Hematopoietic multipotent progenitor cell (in vitro differentiated cells): ENCODE data around the gene P2RX2. TPM values are rescaled to one million over a fixed set of nuclear protein-coding genes. Genes with fewer than 3 reads are reported as not detected.
"Not testable (repeated sequence)": the region's sequence is repeated elsewhere in the genome, so short reads cannot be mapped to it uniquely, and the experiment has no call there.

Experiments used
- DNase-seq, 3 donors: peaks; one replicate each; pipeline ENCODE4 v3.0.0-alpha.2; 2011 to 2015; ENCODE audit warnings: low read depth in 2 of 3, low spot score in 2 of 3
- total RNA-seq: library from RNA; depleted of rRNA; stranded (reverse); fragments of >200 nt; gene quantifications from one replicate; pipeline ENCODE4 v1.2.3, GENCODE V29; 2012

The P2RX2 gene
- total RNA-seq, 1 donor: not detected

DNA sequence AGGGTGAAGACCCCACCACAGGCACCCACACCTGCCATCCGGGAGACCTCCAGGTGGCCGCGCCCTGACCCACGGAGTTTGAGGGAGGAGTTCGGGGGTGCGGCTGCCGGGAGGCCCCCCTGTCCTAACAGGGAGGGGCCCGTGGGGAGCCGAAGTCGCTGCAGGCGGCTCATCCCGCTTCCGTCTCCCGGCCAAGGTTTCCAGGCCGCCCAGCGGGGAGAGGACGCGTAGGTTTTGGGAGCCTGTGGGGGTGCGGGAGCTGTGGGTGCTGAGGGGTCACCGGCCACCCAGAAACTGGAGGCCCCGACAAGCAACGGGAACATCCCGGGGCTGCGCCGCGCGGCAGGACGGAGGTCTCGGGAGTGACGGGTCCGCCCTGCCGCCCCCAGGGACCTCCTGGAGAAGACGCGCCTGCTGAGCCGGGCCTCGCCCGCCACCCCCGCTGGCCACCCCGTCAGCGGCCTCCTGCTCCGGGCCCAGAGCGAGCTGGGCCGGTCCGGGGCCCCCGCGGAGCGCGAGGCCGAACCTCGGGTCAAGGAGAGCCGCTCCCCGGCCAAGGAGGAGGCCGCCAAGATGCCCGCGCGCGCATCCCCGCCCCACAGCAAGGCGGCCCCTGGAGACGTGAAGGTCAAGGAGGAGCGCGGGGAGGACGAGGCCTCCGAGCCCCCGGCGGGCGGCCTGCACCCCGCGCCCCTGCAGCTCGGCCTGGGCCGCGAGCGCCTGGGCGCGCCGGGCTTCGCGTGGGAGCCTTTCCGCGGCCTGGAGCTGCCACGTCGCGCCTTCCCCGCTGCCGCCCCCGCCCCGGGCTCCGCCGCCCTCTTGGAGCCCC lies 35.8 kb upstream of the P2RX2 start:
- no peak for DNase-seq

DNA sequence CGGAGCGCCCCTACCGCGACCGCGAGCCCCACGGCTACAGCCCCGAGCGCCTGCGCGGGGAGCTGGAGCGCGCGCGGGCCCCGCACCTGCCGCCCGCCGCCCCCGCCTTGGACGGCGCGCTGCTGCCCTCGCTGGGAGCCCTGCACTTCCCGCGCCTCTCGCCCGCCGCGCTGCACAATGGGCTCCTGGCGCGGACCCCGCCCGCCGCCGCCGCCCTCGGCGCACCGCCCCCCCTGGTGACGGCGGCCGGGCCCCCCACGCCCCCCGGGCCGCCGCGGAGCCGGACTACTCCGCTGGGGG lies 35.2 kb upstream of the P2RX2 start:
- no peak for DNase-seq

DNA sequence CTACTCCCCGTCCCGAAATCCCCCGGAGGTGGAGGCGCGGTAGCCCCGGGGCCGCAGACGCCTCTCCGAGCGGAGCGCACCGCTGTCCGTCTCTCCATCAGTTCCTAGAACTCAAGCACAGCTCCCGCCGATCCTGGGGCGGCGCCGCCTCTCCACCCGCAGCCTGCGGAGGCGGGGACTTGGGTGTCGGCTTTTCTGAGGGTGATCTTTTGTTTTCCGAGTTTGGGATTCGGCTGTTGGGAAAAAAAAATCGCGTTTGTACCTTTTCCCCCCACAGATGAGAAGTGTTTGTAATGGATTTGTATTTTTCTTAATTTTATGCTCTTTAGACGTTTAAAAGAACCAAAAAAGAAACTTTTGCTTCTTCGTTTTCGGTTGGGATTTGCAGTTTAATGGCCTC lies 34.8 kb upstream of the P2RX2 start:
- DNase-seq: no peak

DNA sequence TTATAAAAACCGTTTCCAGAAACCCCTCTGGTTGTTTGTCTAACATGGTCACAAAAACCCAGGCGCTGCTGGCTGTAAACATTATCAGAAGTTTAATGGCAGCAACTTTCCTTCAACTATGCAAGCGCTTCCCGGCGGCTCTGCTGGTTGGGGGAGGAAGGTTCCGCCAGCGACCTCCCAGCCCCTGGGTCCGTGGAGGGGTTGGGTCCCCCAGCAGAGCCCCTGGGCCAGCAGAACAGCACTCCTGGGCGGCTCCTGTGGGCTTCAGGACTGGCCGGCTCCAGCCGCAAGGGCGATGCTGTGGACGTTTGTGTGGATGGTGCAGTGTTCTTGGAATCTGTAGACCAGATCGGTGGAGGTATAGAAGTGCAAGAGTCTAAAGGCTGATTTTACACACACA lies 34.1 kb upstream of the P2RX2 start:
- no peak for DNase-seq

DNA sequence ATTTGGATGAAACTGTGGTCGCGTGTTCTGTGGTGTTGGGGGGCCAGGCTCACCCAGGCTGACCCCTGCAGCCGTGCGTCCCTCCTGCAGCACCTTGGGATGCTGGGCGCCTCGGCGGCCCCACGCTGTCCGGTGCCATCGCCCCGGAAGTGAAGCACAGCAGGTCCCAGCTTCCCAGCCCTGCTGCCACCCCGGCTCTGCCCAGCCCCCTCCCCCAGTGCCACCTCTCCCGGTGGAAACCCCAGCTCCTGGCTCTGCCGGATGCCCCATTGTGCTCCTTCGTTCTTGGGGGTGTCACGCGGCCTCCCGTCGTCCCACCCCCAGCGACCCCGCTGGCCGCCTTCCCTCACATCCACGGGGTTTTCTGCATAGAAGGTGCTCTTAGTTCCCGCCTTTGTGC lies 33.4 kb upstream of the P2RX2 start:
- DNase-seq: no peak

DNA sequence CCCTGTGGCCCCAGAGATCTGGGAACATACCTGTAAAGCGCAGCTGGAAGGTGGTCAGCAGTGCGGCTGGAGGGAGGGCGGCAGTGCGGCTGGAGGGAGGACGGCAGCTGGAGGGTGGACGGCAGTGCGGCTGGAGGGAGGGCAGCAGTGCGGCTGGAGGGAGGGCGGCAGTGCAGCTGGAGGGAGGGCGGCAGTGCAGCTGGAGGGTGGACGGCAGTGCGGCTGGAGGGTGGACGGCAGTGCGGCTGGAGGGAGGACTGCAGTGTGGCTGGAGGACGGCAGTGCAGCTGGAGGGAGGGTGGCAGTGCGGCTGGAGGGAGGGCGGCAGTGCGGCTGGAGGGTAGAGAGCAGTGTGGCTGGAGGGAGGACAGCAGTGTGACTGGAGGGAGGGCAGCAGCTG lies 31.6 kb upstream of the P2RX2 start:
- no peak for DNase-seq

DNA sequence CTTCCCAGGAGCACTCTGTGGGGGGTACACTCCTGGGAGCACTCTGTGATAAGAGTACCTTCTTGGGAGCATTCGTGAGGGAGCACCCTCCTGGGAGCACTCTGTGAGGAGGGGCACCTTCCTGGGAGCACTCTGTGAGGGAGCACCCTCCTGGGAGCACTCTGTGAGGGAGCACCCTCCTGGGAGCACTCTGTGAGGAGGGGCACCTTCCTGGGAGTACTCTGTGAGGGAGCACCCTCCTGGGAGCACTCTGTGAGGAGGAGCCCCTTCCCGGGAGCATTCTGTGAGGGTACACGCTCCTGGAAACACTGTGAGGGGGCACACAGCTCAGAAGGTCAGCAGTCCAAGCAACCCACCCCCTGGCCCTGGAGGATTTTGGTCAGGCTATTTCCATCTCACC lies 30.8 kb upstream of the P2RX2 start:
- DNase-seq: no peak

DNA sequence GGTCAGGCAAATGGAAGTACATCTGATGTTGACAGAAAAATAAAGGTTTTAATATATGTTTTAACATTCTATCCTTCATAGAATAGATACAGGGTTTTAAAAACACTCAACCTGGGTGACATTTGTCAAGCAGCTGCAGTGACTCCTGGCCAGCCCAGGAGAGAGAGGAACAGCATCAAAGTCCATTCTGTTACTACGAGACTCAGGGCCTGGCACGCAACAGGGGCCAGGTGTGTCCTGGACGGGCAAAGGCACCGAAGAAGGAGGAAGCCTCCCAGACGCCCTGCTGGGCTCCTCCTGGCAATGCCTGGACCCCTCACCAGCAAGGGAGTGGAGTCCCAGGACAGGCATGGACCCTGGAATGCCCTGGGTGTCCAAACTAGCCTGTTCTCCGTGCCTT lies 30.3 kb upstream of the P2RX2 start:
- DNase-seq: no peak

DNA sequence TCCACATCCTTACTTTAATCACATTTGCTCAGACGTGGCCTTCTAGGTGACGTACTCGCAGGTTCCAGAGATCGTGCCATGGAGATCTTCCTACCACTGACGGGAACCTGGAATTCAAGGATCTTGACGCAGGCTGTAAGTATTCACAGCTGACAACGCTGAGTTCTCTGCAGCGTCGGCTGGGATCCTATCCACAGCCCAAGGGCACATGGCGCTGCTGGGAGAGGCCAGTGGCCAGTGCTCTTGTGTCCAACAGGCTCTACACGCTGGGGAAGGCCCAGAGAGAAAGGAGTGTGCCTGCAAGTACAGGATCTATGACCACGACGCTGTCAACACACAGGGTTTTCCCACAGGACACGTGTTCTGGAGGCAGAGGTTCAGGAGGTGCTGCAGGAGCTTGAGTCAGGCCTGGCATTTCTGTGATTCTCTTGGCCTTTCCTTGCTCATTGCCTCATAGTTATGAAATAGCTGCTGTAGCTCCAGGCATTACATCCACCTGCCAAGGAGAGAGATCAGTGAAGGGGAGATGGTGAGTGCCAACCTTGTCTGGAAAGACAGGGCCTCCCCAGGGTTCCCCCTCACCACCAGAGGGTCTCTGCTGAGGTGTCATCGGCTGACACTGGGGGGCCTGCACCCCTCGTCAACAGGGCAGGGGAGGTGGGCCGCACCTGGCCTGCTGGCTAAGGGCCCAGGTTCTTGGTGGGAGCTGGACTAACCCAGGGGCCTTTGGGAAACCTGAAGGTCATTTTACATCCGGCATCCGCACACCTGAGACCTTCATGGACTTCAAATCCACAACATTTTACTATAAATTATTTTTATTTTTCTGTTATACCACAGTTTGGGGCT lies 29.5 kb upstream of the P2RX2 start:
- DNase-seq: no peak

DNA sequence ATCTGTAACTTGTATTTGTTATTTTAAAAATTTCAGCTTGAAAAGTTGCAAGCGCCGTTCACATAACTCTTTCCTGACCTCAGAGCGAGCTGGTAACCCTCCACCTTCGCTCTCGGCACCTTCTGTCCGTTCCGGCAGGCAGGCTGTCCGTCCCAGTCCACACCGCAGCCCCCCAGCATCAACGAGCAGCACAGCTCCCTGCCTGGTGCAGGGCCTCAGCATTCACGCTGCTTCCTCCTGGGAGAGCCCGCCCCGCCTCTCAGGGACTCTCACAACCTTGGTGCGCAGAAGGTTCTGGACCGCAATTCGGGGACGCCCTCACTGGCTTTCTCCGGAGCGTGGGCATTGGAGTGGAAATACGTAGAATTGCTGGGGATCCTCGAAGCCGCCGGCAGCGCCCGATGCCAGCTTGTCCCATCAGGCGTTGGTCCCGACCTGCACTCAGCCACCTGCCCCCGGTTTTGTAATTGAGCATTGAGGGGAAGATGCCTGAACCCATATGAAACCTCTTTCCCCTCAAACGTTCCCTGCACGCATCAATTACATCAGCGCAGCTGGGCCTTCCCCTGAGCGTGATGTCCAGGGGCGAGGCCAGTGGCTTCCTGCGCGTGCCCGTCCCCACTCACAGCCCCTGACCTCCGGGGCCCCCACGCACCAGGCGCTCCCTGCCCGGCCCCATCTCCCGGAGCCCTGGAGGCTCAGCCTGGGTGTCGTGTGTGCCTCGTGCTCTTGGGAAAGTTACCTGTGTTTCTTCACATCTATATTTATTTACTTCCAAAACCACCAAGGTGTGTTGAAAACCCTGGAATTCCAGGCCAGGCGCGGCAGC lies 27.3 kb upstream of the P2RX2 start:
- no peak for DNase-seq

DNA sequence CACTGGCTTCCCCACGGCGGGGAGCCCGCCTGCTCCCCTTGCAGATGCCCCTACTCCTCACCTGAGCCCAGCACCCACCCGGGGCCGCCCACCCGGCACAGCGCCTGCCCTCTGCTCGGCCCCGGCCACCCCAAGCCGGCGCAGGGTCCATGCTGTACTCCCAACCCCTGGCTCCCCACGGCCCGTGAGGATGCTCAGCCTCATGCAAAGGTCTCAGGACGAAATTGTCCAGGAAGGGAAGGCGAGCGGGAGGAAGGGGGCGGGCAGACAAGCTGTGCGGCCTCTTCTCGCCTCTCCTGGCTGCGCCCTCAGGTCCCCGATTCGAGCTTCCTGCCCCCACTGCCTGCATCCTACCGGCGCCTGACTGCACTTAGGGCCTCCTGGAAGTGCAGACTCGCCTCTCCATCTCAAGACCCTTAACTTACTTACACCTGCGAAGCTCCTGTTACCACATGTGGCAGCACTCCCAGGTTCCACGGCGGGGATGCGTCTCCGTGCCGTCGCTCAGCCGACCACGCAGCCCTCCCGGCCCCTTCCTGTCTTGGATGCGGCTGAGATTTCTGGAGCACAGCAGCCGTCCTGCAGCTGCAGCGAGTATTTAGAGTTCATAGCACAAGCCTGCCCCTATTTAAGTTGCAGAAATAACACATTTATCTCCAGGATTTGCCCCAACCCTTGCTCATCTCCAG lies 26.1 kb upstream of the P2RX2 start:
- DNase-seq: no peak

DNA sequence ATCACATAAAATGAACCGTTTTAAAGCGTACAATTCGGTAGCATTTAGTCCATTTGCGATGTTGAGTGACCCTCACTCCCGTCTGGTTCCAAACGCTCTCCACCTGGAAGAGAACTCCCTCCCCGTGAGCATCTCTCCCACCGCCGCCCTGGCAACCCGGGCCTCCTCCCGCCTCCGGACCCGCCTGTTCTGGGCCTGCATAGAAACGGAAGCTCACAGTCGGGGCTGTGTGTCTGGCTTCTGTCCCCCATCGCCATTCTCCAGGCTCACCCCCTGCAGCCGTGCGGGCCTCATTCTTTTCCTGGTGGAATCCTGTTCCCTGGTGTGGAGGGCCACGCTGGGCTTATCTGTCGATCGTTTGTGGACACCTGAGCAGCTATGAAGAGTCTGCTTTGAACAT lies 25.5 kb upstream of the P2RX2 start:
- DNase-seq: no peak

DNA sequence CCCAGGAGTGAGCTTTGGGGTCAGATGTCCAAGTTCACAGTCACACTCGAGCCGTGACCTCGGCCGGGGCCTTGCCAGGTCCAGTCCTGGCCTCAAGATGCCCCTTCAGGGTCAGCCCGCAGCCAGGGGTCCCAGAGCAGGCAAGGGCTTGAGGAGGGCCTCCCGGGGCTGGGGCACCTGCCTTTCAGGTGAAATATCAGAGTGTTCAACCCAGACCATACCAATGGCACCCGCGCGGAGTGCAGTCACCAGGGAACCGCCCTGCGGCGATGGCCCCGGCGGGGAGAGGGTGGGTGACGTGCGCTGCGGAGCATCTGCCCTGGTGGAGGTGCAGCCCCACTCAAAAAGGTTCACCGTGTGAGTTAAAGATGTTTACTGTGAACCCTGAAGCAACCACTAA lies 25.1 kb upstream of the P2RX2 start:
- DNase-seq: no peak

DNA sequence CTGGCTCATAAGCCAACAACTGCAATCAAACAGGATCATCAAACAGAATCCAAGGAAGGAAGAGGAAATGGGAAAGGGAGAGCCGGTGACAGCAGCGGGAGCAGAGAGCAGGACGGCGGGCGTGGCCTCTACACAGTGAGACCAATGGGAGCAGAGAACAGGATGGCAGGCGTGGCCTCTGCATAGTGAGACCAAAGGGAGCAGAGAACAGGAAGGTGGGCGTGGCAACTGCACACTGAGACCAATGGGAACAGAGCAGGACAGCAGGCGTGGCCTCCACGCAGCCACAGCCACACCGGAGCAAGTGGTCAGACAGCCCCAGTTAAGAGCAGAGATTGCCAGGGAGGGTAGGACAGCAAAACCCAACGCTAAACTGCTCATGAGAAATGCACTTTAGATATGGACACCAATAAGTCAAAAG lies 24.6 kb upstream of the P2RX2 start:
- peak in 2 of 3 donors; percentile 76 to 78 for DNase-seq

DNA sequence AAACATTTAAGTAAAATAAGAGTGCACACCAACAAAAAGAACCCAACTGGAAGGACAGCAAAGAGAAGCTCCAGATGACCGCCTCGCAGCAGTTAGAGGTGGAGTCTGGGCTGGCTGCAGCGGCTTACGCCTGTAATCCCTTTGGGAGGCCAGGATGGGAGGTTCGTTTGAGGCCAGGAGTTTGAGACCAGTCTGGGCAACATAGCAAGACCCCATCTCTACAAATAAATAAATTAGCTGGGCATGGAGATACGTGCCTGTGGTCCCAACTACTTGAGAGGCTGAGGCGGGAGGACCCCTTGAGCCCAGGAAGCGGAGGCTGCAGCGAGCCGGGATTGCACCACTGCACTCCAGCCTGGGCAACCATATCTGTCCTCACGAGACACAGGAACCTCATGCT lies 23.4 kb upstream of the P2RX2 start:
- no peak for DNase-seq

DNA sequence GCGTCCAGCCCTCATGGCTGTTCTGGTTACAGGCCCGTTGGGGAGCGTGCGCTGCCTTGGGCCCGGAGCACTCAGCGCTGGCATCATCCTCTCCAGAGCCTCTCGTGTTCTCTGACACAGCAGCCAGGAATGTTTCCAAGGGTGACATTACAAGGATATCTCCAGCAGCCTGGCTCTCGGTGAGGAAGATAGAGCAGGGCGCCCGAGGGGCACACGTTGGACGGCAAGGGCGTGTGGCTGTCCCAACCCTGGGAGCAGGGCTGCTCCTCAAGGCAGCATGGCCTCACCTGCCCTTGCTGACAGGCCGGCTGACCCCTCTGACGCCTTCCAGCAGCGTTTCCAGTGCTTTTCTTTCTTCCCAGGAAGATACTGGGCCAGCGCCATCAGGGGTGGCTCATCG lies 22.6 kb upstream of the P2RX2 start:
- DNase-seq: no peak

DNA sequence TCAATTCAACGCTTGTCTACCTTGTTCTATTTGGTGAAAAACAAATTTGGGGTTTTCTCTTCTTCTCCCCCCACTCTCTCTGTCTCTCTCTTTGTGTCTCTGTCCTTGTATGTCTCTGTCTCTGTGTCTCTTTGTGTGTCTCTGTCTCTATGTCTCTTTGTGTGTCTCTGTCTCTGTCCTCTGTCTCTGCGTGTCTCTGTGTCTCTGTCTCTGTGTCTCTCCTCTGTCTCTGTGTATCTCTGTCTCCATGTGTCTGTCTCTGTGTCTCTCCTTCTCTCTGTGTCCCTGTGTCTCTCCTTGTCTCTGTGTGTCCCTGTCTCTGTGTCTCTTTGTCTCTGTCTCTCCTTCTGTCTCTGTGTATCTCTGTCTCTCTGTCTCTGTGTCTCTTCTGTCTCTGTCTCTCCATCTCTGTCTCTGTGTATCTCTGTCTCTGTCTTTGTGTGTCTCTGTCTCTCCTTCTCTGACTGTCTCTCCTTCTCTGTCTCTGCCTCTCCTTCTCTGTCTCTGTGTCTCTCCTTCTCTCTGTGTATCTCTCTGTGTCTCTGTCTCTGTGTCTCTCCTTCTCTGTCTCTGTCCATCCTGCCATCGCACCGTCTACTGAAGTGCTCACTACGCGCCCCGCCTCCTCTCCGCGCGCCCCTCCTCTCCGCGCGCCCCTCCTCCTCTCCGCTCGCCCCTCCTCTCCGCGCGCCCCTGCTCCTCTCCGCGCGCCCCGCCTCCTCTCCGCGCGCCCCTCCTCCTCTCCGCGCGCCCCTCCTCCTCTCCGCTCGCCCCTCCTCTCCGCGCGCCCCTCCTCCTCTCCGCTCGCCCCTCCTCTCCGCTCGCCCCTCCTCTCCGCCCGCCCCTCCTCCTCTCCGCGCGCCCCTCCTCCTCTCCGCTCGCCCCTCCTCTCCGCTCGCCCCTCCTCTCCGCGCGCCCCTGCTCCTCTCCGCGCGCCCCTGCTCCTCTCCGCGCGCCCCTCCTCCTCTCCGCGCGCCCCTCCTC lies 21.0 kb upstream of the P2RX2 start:
- peak in 2 of 3 donors; percentile 54 to 65 for DNase-seq

DNA sequence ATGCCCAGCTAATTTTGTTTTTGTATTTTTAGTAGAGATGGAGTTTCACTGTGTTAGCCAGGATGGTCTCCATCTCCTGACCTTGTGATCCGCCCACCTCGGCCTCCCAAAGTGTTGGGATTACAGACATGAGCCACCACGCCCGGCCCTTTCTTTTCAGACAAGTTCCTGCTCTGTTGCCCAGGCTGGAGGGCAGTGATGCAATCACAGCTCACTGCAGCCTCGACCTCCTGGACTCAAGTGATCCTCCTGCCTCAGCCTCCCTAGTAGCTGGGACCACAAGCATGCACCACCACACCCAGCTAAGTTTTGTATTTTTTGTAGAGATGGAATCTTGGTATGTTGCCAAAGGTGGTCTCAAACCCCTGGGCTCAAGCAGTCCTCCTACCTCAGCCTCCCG lies 19.1 kb upstream of the P2RX2 start:
- not testable (repeated sequence) for DNase-seq
